Measurements from ENCODE around the gene EPB41L2.

The EPB41L2 gene

GRCh38 chr6:131040866-131041265 is 22.2 kb downstream of the EPB41L2 start:
- no peak overlapping the region for H3K4me3 ChIP-seq (ENCODE audit: low read depth, low read length)
- in situ Hi-C loops (cut with HindIII; ENCODE audit: low sequenced_read_pairs), result no loop called here
- DNase-seq (ENCODE audit: low read depth, low spot score), result no peak
- TF ChIP-seq CTCF (IDR thresholded peaks at IDR 0.05; ENCODE audit: low read depth, low read length), result no peak

- in situ Hi-C loops (cut with HindIII; ENCODE audit: low sequenced_read_pairs), result no loop called here
- no peak for TF ChIP-seq CTCF (IDR thresholded peaks at IDR 0.05; ENCODE audit: low read depth, low read length)
- H3K4me3 ChIP-seq (ENCODE audit: low read depth, low read length), result no peak overlapping the region
- no peak for DNase-seq (ENCODE audit: low read depth, low spot score)
Measured at GRCh38 chr6:131039345-131039680, 23.7 kb downstream of the EPB41L2 start.

- no peak for TF ChIP-seq CTCF (IDR thresholded peaks at IDR 0.05; ENCODE audit: low read depth, low read length)
- H3K4me3 ChIP-seq (ENCODE audit: low read depth, low read length), result no peak overlapping the region
- in situ Hi-C loops (cut with HindIII; ENCODE audit: low sequenced_read_pairs), result no loop called here
- DNase-seq (ENCODE audit: low read depth, low spot score), result peak; percentile 33
Measured at GRCh38 chr6:131038597-131039344, 24.3 kb downstream of the EPB41L2 start.

- in situ Hi-C loops (cut with HindIII; ENCODE audit: low sequenced_read_pairs), result no loop called here
- H3K4me3 ChIP-seq (ENCODE audit: low read depth, low read length), result no peak overlapping the region
- TF ChIP-seq CTCF (IDR thresholded peaks at IDR 0.05; ENCODE audit: low read depth, low read length), result no peak
- no peak for DNase-seq (ENCODE audit: low read depth, low spot score)
Measured at GRCh38 chr6:131037194-131037897, 25.7 kb downstream of the EPB41L2 start.

- no peak for DNase-seq (ENCODE audit: low read depth, low spot score)
- in situ Hi-C loops (cut with HindIII; ENCODE audit: low sequenced_read_pairs), result no loop called here
- H3K4me3 ChIP-seq (ENCODE audit: low read depth, low read length), result no peak overlapping the region
- no peak for TF ChIP-seq CTCF (IDR thresholded peaks at IDR 0.05; ENCODE audit: low read depth, low read length)
Measured at GRCh38 chr6:131036601-131037000, 26.4 kb downstream of the EPB41L2 start.

- H3K4me3 ChIP-seq (ENCODE audit: low read depth, low read length), result no peak overlapping the region
- no peak for TF ChIP-seq CTCF (IDR thresholded peaks at IDR 0.05; ENCODE audit: low read depth, low read length)
- no peak for DNase-seq (ENCODE audit: low read depth, low spot score)
- in situ Hi-C loops (cut with HindIII; ENCODE audit: low sequenced_read_pairs), result no loop called here
Measured at GRCh38 chr6:131036143-131036542, 26.9 kb downstream of the EPB41L2 start.
